GM10847 (cell line): Measurements from ENCODE around the gene ADM5.

ENCODE experiments used
- POLR2A ChIP-seq: IDR thresholded peaks from 2 replicates; pipeline ENCODE4 v1.6.1; 2011; ENCODE audit not compliant: insufficient read length; ENCODE audit errors: extremely low read depth

Gene ADM5

GRCh38 chr19:49701271-49701786 lies 11.9 kb downstream of the ADM5 start:
- TF ChIP-seq POLR2A, result no peak

GRCh38 chr19:49704888-49705642 lies 15.7 kb downstream of the ADM5 start:
- no peak for TF ChIP-seq POLR2A

GRCh38 chr19:49705919-49706318 lies 16.5 kb downstream of the ADM5 start:
- TF ChIP-seq POLR2A, result no peak

DNA sequence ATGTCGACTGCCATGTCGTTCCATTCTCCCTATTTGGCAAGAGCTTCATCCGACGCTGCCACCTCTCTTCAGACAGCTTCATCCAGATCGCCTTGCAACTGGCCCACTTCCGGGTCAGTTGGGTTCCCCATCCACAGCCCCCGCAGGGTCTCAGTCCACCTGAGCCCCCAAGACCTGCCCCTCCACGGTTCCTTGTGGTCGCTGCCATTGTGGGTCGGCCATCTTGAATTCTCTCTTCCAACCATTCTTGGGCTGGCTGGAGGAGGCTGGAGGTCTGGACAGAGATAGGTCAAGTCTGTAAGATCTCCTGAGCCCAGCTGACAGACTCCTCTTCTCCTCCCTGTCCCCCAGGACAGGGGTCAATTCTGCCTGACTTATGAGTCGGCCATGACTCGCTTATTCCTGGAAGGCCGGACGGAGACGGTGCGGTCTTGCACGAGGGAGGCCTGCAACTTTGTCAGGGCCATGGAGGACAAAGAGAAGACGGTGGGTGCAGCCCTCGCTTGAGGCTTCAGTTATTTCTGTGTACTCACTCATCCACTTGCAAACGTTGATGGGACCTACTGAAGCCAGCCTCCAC lies 21.1 kb downstream of the ADM5 start:
- TF ChIP-seq POLR2A, result no peak

DNA sequence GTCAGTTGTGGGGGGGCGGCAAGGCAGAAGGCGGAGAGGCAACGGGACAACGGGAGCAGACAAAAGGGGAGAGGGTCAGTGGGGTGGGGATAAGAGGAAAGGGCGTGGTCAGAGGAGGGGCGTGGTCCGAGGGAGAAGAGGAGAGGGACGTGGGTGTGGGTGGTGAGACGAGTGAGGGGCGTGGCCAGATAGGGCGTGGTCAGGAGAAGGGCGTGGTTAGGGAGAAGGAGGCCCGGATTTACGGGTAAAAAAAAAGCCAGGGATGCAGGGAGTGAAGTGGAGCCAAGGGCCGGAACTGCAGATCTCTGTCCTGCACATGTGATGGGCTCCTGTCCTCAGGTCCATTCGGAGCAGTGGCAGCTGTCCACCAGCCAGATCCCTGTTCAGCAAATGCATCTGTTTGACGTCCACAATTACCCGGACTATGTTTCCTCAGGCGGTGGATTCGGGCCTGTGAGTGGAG lies 23.0 kb downstream of the ADM5 start:
- TF ChIP-seq POLR2A, result no peak

- no peak for TF ChIP-seq POLR2A
These were observed 23.9 kb downstream of the ADM5 start for GRCh38 chr19:49713236-49713845.

DNA sequence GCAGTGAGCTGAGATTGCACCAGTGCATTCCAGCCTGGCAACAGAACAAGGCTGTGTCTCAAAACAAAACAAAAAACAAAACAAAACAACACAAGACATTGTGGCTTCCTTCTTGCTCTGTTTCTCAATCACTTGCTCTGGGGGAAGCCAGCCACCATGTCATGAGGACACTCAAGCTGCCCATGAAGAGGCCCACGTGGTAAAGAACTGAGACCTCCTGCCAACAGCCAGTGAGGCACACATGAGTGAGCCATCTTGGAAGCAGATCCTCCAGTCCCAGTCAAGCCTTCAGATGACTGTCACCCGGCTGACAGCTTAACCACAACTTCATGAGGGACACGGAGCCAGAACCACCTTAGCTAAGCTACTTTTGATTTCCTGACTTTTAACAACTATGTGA lies 26.8 kb downstream of the ADM5 start:
- TF ChIP-seq POLR2A, result no peak

GRCh38 chr19:49718511-49718910 lies 29.1 kb downstream of the ADM5 start:
- TF ChIP-seq POLR2A, result no peak

GRCh38 chr19:49718991-49719390 lies 29.6 kb downstream of the ADM5 start:
- no peak for TF ChIP-seq POLR2A

DNA sequence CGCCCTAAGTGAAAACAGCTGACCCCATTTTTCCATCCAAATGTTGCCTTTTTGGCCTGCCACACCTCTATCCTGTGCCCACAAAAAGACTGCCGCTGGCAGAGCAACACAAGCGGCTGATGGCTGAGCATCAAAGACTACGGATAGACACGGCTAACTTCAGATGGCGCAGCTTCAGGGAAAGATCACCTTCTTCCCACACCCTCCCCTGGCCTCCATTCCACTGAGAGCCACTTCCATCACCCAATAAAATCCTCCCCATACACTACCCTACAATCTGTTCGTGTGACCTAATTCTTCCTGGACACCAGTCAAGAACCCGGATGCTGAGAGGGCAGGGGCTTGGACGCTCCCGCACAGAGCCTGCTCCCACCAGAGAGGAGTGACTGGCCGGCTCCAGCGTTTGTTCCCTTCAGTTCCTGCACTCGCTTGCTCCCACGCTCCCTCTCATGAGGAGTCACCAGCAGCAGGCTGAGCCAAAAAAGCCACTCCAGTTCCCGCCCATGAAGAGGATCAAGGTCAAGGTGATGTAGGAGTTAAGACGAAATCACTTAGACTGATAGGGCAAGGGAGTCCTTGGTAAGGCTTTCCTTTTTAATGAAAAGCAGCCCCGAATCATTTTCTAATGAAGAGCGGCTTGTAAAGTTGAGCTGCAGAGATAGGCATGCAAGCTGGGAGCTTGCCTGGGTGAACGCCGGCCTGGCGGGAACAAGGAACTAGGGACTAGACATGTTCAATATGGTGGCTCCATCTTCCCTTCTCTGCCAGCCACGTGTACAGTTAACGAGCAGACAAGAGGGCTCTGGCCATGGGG lies 38.0 kb downstream of the ADM5 start:
- TF ChIP-seq POLR2A, result no peak

- TF ChIP-seq POLR2A, result no peak
These were observed 40.8 kb downstream of the ADM5 start for GRCh38 chr19:49730166-49730565.

GRCh38 chr19:49738268-49738667 lies 48.9 kb downstream of the ADM5 start:
- TF ChIP-seq POLR2A, result no peak

- no peak for TF ChIP-seq POLR2A
These were observed 49.7 kb downstream of the ADM5 start for GRCh38 chr19:49739098-49739497.

GRCh38 chr19:49739933-49740332 lies 50.5 kb downstream of the ADM5 start:
- TF ChIP-seq POLR2A, result no peak
